HFFc6 (cell line): ENCODE data around the gene ATE1. TPM values are rescaled to one million over a fixed set of nuclear protein-coding genes. Genes with fewer than 3 reads are reported as not detected.
"Not testable (repeated sequence)": the region's sequence is repeated elsewhere in the genome, so short reads cannot be mapped to it uniquely, and the experiment has no call there.

ENCODE experiments used
- DNase-seq: peaks from one replicate; pipeline ENCODE4 v3.0.0-alpha.2; 2018
- H3K27ac Mint-ChIP-seq: 2 replicates; pipeline ENCODE4 v1.8.0; 2020; ENCODE audit warnings: mild to moderate bottlenecking, mixed read lengths
- H3K27me3 Mint-ChIP-seq: 2 replicates; pipeline ENCODE4 v1.8.0; 2021; ENCODE audit warnings: mild to moderate bottlenecking, moderate library complexity, mixed read lengths; ENCODE audit not compliant: insufficient read depth
- H3K36me3 Mint-ChIP-seq: 2 replicates; pipeline ENCODE4 v1.8.0; 2021; ENCODE audit warnings: low read depth, mixed read lengths
- H3K4me1 Mint-ChIP-seq: 2 replicates; pipeline ENCODE4 v1.8.0; 2020; ENCODE audit warnings: low read depth, mixed read lengths
- H3K4me3 Mint-ChIP-seq: 2 replicates; pipeline ENCODE4 v1.8.0; 2020; ENCODE audit warnings: mild to moderate bottlenecking, moderate library complexity, mixed read lengths
- H3K9me3 Mint-ChIP-seq: 2 replicates; pipeline ENCODE4 v1.8.0; 2020; ENCODE audit warnings: mild to moderate bottlenecking, mixed read lengths
- total RNA-seq, 6 experiments: library from RNA; stranded (reverse); fragmentation: NEBNext Ultra II Directional; extraction: Animal tissue kit (Norgen Biotek cat#: 25700); gene quantifications; 2 replicates in 1 of 6; 3 replicates in 5 of 6; pipeline ENCODE4 v1.2.3, GENCODE V29; 2021
- TF ChIP-seq, protein P1 (sequence below): fragments of 200-600 bp; sonication (generic); IDR thresholded peaks from 2 replicates; pipeline ENCODE4 v1.5.0; 2021; ENCODE audit warnings: antibody characterized with exemption, mild to moderate bottlenecking

The ATE1 gene
- total RNA-seq, 6 experiments from 2014 or later: 19.4 to 25.2 (median 21.0) TPM

DNA sequence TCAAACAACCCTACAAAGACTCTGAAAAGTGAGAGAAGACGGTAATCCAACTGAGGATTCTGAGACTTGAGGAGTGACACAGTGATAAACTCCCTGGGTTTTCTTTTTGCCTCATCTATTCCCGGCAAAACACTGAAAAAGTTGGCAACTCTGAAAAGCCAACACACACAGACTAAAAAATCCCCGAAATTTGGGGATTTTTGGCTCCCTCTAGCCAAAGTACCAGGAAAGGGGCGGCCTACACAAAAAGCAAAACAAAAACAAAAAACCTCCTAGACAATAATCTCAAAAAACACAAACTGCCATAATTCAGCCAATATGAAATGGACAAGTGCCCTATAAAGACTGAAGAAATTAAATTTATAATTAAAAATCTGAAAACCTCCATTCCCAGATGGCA lies 161.4 kb downstream of the ATE1 start:
- H3K4me1 Mint-ChIP-seq: peaks cover 19% of the 10 kb centered on the region
- peaks cover 13% of the 10 kb centered on the region; the same call in 1 of the 2 replicates for H3K36me3 Mint-ChIP-seq
- DNase-seq: no peak
- H3K4me3 Mint-ChIP-seq: no peak overlapping the region
- no peaks in the 10 kb centered on the region; the same call in 1 of the 2 replicates for H3K9me3 Mint-ChIP-seq
- TF ChIP-seq, protein P1, sequence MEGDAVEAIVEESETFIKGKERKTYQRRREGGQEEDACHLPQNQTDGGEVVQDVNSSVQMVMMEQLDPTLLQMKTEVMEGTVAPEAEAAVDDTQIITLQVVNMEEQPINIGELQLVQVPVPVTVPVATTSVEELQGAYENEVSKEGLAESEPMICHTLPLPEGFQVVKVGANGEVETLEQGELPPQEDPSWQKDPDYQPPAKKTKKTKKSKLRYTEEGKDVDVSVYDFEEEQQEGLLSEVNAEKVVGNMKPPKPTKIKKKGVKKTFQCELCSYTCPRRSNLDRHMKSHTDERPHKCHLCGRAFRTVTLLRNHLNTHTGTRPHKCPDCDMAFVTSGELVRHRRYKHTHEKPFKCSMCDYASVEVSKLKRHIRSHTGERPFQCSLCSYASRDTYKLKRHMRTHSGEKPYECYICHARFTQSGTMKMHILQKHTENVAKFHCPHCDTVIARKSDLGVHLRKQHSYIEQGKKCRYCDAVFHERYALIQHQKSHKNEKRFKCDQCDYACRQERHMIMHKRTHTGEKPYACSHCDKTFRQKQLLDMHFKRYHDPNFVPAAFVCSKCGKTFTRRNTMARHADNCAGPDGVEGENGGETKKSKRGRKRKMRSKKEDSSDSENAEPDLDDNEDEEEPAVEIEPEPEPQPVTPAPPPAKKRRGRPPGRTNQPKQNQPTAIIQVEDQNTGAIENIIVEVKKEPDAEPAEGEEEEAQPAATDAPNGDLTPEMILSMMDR: no peak
- no peak overlapping the region for H3K27ac Mint-ChIP-seq
- no peaks in the 10 kb centered on the region for H3K27me3 Mint-ChIP-seq

DNA sequence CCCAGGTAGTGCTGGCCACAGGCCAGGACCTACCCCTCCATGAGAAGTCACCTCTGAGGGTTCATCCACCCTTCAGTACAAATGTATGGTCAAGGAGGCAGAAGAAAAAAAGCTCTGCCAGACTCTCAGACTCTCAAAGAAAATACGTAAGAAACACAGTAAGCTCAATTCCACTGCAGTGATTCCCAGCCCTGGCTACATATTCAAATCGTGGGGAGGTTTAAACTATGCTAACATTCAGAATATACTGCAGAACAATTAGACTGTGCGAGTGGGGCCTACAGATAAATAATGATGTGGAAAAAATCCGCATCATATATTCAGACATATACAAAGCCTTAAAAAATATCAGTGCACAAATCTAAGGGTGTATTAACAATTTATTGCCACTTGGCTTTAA lies 162.6 kb downstream of the ATE1 start:
- Mint-ChIP-seq H3K36me3 (peaks cover 17% of the 10 kb centered on the region), H3K27me3 (no peaks in the 10 kb centered on the region), H3K4me3 (no peak overlapping the region), H3K4me1 (peaks cover 16% of the 10 kb centered on the region), H3K27ac (no peak overlapping the region), H3K9me3 (peaks cover under 1% of the 10 kb centered on the region)
- DNase-seq: no peak
- TF ChIP-seq, protein P1: no peak

DNA sequence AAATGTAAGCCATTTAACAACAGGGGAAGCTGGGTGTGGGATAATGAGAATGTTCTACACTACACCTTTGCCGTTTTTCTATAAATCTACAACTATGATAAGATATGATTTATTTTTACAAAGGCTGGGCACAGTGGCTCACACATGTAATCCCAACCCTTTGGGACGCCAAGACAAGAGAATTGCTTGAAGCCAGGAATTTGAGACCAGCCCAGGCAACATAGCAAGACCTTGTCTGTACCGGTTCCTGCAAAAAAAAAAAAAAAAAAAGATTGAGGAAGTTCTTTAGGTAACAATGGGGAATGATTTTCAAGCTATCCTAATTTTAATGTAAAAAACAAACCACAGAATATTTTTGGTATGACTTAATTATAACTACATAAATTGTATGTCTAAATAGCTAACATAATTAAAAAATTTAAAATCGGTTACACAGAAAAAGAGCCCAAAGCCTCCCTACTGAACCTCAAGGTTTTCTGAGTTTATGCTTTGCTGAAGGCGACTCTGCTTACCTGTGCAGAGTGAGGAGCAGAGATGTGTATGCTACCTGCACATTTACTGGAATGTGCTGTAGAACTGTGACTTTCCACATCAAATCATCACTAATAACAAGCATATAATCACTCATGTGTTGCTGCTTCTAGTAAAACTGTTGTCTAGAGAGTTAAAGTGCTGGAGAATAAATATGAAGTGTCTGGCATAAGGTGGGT lies 163.4 kb downstream of the ATE1 start:
- Mint-ChIP-seq H3K9me3 (peaks cover 4% of the 10 kb centered on the region), H3K27ac (no peak overlapping the region), H3K27me3 (no peaks in the 10 kb centered on the region), H3K4me1 (peaks cover 16% of the 10 kb centered on the region), H3K36me3 (peaks cover 21% of the 10 kb centered on the region), H3K4me3 (no peak overlapping the region)
- DNase-seq: no peak
- TF ChIP-seq, protein P1: no peak

DNA sequence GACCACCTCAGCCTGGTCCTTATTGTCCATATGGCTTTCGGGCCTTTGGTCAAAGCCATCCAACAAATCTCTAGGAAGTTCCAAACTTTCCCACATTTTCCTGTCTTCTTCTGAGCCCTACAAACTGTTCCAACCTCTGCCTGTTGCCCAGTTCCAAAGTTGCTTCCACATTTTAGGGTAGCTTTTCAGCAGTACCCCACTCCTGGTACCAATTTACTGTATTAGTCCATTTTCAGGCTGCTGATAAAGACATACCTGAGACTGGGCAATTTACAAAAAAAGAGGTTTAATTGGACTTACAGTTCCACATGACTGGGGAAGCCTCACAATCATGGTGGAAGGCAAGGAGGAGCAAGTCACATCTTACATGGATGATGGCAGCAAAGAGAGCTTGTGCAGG lies 170.6 kb downstream of the ATE1 start:
- H3K4me3 Mint-ChIP-seq, H3K27ac Mint-ChIP-seq, H3K27me3 Mint-ChIP-seq, DNase-seq: not testable (repeated sequence)
- H3K36me3 Mint-ChIP-seq: peaks cover 46% of the 10 kb centered on the region
- peaks cover 39% of the 10 kb centered on the region for H3K9me3 Mint-ChIP-seq
- H3K4me1 Mint-ChIP-seq: peaks cover 29% of the 10 kb centered on the region

DNA sequence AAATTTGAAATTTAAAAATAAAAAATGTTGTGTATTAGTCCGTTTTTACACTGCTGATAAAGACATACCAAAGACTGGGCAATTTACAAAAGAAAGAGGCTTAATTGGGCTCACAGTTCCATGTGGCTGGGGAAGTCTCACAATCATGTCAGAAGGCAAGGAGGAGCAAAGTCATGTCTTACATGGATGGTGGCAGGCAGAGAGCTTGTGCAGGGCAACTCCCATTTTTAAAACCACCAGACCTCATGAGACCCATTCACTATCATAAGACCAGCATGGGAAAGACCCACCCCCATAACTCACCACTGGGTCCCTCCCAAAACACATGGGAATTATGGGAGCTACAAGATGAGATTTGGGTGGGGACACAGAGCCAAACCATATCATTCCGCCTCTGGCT lies 172.3 kb downstream of the ATE1 start:
- H3K27ac Mint-ChIP-seq, H3K4me3 Mint-ChIP-seq, H3K27me3 Mint-ChIP-seq, DNase-seq: not testable (repeated sequence)
- Mint-ChIP-seq H3K36me3 (peaks cover 45% of the 10 kb centered on the region), H3K4me1 (peaks cover 29% of the 10 kb centered on the region), H3K9me3 (peaks cover 39% of the 10 kb centered on the region)

DNA sequence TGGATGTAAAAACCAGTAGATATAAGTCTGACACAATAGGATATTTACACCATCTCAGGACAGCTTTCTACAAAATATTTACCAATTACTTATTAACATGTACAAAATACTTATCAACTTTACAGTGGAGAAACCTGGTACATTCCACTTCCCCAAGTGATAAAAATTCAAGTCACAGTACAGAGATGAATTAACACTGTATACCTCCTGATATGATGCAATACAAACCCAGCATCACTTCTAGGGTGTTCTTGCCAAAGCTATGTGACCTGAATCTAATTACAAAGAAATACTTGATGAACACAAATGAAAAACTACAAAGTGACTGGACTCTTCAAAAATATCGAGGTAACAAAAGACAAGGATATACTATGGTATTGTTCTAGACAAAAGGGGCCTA lies 173.2 kb downstream of the ATE1 start:
- peaks cover 38% of the 10 kb centered on the region for H3K36me3 Mint-ChIP-seq
- TF ChIP-seq, protein P1: no peak
- H3K9me3 Mint-ChIP-seq: peaks cover 35% of the 10 kb centered on the region
- H3K27ac Mint-ChIP-seq: peak overlapping the region; percentile 99
- H3K4me1 Mint-ChIP-seq: peaks cover 29% of the 10 kb centered on the region
- peak overlapping the region; percentile 81 for H3K4me3 Mint-ChIP-seq
- no peak for DNase-seq
- no peaks in the 10 kb centered on the region; the same call in 1 of the 2 replicates for H3K27me3 Mint-ChIP-seq
